Mononuclear cell (primary cell): ENCODE data around the gene CPNE6. TPM values are rescaled to one million over a fixed set of nuclear protein-coding genes. Genes with fewer than 3 reads are reported as not detected.

ENCODE experiments used
- H3K27me3 ChIP-seq: 2 replicates; pipeline ENCODE4 v1.6.0; 2011; ENCODE audit warnings: low read length, control low read depth; ENCODE audit not compliant: insufficient read depth
- H3K4me1 ChIP-seq: 2 replicates; pipeline ENCODE4 v1.5.1; 2011; ENCODE audit warnings: mild to moderate bottlenecking, low read length, control low read depth; ENCODE audit not compliant: insufficient read depth
- H3K4me3 ChIP-seq: 2 replicates; pipeline ENCODE4 v1.5.1; 2011; ENCODE audit warnings: mild to moderate bottlenecking, low read length, moderate library complexity
- H3K9me3 ChIP-seq: 2 replicates; pipeline ENCODE4 v1.5.1; 2011; ENCODE audit warnings: low read depth, mild to moderate bottlenecking, control low read depth, low read length
- total RNA-seq: library from RNA; depleted of rRNA; stranded (reverse); fragments of >200 nt; gene quantifications from one replicate; pipeline ENCODE4 v1.2.3, GENCODE V29; 2012

Gene CPNE6
- total RNA-seq, 1 donor = not detected

GRCh38 chr14:24113801-24114531 lies 42.6 kb downstream of the CPNE6 start:
- Histone ChIP-seq H3K4me3 (peak overlapping the region; percentile 87), H3K9me3 (no peaks in the 10 kb centered on the region), H3K27me3 (no peaks in the 10 kb centered on the region), H3K4me1 (peaks cover 35% of the 10 kb centered on the region)

- Histone ChIP-seq H3K27me3 (no peaks in the 10 kb centered on the region), H3K4me3 (peak within 1 kb of the TSS; percentile 87)
These were observed 43.4 kb downstream of the CPNE6 start, which contains the start of the genes DCAF11 and NRL for GRCh38 chr14:24114532-24115421. TSS of gene DCAF11 (plus strand) at chr14:24114777. CDS start at chr14:24115595, 818 bp downstream. TSS of gene NRL (minus strand) at chr14:24114949. CDS start at chr14:24082848, 32,101 bp downstream.

DNA sequence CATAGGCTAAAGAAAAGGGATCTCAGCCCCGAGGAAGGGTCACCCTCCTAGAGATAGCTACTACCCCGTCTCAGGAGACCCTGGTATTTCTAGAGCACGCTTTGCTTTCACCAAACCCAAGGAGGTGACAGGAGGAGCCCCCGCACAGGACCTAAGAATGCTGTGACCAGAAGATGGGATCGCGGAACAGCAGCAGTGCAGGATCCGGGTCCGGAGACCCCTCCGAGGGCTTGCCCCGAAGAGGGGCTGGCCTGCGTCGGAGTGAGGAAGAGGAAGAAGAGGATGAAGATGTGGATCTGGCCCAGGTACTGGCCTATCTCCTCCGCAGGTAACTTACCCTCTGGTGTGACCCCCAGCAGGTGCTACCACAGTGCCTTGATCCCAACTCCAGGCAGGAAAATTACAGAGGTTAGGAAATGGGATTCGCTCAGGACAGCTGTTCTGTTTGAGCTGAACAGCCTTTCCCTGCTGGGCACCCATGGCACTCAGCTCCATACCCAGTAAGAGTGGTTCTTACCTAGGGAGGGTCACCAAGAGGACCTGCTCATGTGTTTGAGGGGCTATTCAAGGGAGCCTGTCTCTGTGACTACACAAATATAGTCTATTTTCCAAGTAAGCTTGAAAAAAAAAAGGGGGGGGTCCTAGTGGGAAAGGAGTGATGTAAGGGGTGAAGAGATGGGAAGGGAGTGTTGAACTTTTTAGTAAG lies 44.2 kb downstream of the CPNE6 start:
- Histone ChIP-seq H3K4me3 (peak overlapping the region; percentile 87), H3K9me3 (no peaks in the 10 kb centered on the region), H3K27me3 (no peaks in the 10 kb centered on the region), H3K4me1 (peaks cover 27% of the 10 kb centered on the region)

More at GRCh38 chr14:24114532-24115421, 43.4 kb downstream of the CPNE6 start, which contains the start of the genes DCAF11 and NRL:
- Histone ChIP-seq H3K4me1 (peaks cover 30% of the 10 kb centered on the region), H3K9me3 (no peaks in the 10 kb centered on the region)

GRCh38 chr14:24116128-24116814 lies 44.9 kb downstream of the CPNE6 start:
- Histone ChIP-seq H3K9me3 (no peaks in the 10 kb centered on the region), H3K27me3 (no peaks in the 10 kb centered on the region), H3K4me1 (peaks cover 27% of the 10 kb centered on the region), H3K4me3 (peak overlapping the region; percentile 87)

DNA sequence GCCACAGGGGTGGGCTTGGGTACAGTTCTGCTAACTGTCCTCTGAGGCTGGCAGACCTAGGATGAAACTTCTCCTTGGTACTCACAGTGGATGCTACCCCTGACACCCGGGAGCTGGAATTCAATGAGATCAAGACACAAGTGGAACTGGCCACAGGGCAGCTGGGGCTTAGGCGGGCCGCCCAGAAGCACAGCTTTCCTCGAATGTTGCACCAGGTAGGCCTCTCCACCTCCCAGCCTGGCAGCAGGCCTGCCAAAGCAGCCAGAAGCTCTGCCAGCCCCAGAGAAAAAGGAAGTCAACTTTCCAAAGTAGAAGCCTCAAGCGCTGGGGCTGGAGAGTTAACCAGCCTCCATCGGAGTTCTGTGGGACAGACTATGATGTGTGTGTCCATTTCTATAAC lies 45.8 kb downstream of the CPNE6 start:
- Histone ChIP-seq H3K4me3 (no peak overlapping the region), H3K27me3 (no peaks in the 10 kb centered on the region)

DNA sequence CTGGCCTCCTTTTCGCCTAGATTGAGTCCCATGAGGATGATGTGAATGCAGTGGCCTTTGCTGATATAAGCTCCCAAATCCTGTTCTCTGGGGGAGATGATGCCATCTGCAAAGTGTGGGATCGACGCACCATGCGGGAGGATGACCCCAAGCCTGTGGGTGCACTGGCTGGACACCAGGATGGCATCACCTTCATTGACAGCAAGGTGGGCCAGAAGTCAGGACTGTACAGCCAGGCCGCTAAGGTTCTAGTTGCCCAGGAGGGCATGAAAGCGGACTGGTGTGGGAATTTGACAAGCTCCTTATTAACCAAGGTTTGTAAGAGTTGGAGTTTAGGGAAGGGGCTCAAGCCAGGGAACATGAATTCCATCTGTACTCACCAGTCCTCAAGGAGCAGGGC lies 48.3 kb downstream of the CPNE6 start:
- no peaks in the 10 kb centered on the region for H3K27me3 ChIP-seq

More for the DNA sequence above, 45.8 kb downstream of the CPNE6 start:
- H3K4me1 ChIP-seq = peaks cover 27% of the 10 kb centered on the region
- no peaks in the 10 kb centered on the region for H3K9me3 ChIP-seq

DNA sequence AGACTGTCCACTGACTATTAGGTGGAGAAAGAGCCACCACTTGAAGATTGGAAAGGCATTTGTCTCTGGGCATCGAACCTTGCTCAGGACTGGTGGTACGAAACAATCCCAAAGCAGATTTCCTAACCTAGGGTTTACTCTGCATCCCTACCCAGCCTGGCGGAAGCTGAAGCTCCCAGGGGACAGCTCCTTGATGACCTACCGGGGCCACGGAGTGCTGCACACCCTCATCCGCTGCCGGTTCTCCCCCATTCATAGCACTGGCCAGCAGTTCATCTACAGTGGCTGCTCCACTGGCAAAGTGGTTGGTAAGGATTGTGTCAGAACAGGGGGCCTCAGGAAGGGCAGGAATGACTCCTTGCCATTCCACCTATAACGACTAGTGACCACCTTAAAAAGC lies 49.8 kb downstream of the CPNE6 start:
- no peaks in the 10 kb centered on the region for H3K27me3 ChIP-seq
- H3K4me3 ChIP-seq = no peak overlapping the region
- peaks cover 12% of the 10 kb centered on the region for H3K4me1 ChIP-seq
- no peaks in the 10 kb centered on the region for H3K9me3 ChIP-seq

More for the DNA sequence above, 48.3 kb downstream of the CPNE6 start:
- Histone ChIP-seq H3K4me1 (peaks cover 21% of the 10 kb centered on the region), H3K9me3 (no peaks in the 10 kb centered on the region), H3K4me3 (no peak overlapping the region)

DNA sequence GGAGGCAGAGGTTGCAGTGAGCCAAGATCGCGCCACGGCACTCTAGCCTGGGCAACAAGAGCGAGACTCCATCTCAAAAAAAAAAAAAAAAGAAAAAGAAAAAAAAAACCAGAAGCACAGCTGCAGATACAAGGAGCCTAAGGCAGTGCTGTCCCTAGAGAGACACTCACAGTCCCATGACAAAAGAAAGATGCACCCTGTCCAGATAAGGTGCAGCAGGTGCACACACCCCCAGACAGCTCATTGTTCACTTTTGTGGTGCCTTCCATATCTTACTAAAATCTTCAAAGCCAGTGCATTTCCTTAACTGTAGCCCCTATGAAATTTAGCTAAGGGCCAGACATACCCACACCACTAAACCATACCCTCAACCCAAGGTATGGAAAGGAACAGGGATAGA lies 51.1 kb downstream of the CPNE6 start:
- Histone ChIP-seq H3K9me3 (no peaks in the 10 kb centered on the region), H3K4me1 (no peaks in the 10 kb centered on the region), H3K4me3 (no peak overlapping the region), H3K27me3 (no peaks in the 10 kb centered on the region)

DNA sequence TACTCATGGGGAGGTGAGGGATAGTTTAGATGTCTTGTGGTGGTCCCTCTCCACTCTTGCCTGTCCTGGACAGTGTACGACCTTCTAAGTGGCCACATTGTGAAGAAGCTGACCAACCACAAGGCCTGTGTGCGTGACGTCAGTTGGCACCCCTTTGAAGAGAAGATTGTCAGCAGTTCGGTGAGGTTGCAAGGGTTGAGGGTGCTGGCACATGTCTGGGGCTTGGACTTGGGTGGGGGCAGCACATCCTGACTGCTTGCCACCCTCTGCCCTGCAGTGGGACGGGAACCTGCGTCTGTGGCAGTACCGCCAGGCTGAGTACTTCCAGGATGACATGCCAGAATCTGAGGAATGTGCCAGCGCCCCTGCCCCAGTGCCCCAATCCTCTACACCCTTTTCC lies 51.5 kb downstream of the CPNE6 start:
- H3K4me1 ChIP-seq = no peaks in the 10 kb centered on the region
- H3K9me3 ChIP-seq = no peaks in the 10 kb centered on the region
- no peaks in the 10 kb centered on the region for H3K27me3 ChIP-seq
- H3K4me3 ChIP-seq = no peak overlapping the region

DNA sequence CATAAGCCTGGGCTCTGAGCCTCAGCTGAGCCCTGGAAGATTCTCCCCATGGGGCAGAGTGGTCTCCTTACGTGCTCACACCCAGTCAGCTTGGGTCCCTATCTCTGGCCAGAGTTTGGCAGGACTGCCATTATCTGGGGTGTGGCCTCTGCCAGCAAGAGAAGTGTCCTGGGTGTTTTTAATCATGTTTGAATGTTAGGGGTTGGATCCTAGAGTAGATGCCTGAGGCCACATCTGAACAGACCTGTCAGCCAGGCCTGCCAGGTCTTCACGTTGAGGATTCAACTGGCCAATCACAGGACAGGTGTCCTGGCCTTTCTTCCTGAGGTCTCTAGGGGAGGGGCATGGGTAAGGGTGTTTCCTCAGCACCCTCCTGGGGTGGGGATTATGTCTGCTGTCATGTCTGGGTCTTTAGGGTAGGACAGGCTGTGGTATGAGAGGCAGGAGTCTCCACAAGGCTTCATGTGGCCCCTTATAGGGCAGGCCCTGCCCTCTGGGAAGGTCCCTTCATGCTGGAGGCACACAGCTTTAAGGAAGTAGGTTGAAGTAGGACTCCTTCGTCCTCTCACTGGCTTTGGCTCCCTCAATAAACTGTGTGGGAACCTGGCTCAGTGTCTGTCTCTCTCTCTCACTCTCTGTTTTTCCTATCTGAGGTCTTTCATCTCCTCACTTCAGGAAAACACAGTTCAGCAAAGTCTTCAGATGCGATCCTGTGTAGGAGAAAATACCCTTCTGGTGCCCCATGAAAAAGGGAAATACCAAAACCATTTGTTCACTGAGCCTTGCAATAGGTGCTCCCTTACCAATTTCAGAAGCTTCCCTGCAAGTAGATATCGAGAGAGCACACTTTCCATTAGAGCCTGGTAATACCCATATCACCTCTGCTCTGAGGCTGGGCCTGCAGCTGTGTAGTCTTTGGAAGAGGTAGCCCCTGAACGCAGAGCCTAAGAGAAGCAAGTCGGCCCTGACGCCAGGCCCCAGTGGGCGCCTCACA lies 52.4 kb downstream of the CPNE6 start:
- no peaks in the 10 kb centered on the region for H3K4me1 ChIP-seq
- no peak overlapping the region for H3K4me3 ChIP-seq
- H3K27me3 ChIP-seq = no peaks in the 10 kb centered on the region
- no peaks in the 10 kb centered on the region for H3K9me3 ChIP-seq

DNA sequence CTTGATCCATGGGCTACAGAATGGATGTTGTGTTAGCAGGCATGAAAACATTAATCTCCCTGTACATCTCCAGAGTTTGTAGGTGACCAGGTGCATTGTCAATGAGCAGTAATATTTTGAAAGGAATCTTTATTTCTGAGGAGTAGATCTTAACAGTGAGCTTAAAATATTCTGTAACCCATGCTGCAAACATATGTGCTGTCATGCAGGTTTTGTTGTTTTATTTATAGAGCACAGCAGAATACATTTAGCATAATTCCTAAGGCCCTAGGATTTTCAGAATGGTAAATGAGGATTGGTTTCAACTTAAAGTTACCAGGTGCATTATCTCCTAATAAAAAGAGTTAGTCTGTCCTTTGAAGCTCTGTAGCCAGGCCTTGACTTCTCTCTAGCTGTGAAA lies 55.6 kb downstream of the CPNE6 start:
- H3K4me1 ChIP-seq = peaks cover 4% of the 10 kb centered on the region
- no peak overlapping the region for H3K4me3 ChIP-seq
- no peaks in the 10 kb centered on the region for H3K27me3 ChIP-seq
- H3K9me3 ChIP-seq = no peaks in the 10 kb centered on the region

DNA sequence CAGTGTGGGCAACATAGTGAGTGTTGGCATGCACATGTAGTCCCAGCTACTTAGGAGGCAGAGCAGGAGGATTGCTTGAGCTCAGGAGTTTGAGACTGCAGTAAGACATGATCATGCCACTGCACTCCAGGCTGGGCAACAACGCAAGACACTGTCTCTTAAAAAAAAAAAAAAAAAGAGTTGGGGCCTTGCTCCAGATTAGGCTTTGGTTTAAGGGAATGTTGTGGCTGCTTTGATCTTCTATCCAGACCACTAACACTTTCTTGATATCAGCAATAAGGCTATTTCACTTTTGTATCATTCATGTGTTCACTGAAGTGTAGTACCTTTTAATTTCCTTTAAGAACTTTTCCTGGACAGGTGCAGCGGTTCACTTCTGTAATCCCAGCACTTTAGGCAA lies 56.3 kb downstream of the CPNE6 start:
- H3K9me3 ChIP-seq = no peaks in the 10 kb centered on the region
- H3K27me3 ChIP-seq = no peaks in the 10 kb centered on the region

More for the DNA sequence above, 56.3 kb downstream of the CPNE6 start:
- H3K4me1 ChIP-seq = peaks cover 12% of the 10 kb centered on the region
- no peak overlapping the region for H3K4me3 ChIP-seq
